Measurements from ENCODE around the gene HSPA4. TPM values are rescaled to one million over a fixed set of nuclear protein-coding genes. Genes with fewer than 3 reads are reported as not detected.

HSPA4 gene
- total and polyA plus RNA-seq, 4 donors, result 22.1 to 39.7 (median 31.9) TPM

DNA sequence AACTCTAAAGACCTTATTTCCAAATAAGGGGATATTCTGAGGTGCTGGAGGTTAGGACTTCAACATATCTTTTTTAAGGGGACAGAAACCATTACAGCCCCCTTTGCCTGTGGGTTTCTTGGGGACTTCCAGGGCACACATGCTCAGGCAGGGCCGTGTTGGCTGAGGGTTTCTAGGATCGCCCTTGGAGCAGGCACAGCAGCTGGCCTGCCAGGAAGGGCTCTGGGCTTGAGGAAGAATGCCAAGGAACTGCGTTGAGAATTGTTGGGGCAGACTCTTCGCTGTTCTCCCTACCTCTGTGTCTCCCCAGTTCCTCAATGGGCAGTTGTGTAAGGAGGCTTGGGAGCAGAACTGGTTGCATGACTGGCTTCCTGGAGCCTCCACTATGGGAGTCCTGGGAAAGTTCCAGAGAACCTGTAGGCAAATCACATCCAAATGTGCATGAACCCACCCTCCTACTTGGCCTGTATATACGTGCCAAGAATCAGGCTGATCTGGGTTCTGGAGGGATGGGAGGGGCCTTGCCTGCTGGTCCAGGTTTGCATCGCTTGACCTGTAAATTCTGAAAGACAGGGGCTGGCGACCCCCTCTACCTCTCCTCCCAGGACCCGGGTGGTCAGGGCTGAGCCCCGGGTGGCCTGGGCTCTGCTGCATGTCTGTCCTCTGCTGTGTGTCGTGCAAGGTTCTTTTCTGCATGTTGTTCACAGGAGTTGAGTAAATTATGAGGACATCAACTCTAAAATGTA, 65.5 kb downstream of the HSPA4 start (continued):
- TF ChIP-seq EGR1 (IDR thresholded peaks at IDR 0.05; ENCODE audit: low read depth in 2 of 2), result no peak
- TF ChIP-seq FOXA1 (IDR thresholded peaks at IDR 0.05), result no peak
- no peak for TF ChIP-seq NR2F2 (IDR thresholded peaks at IDR 0.05)

DNA sequence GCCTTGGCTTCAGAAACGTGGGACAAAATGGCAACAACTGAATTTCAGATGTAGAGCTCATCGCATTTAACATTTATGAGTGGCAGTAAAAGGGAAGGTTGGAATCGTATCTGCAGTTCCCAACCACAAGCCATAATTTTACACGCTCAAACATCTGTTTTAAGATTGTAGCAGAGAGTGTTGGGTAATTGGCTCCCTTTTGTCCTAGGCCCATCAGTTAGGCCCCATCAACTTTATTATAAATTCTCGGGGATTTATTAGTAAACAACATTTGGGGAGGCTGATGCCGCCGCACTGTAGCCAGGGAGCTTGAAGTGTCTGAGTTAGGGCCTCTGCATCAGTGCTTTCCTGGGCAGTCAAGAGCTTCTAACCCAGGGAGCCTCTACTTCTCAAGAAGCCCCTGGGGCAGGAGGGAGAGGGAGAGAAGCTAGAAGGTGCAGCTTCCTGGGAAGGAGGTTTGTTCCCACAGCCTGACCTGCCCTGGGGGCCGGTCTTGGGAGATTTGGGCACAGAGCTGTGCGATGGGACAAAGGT, 66.2 kb downstream of the HSPA4 start:
- H3K36me3 ChIP-seq (ENCODE audit: control insufficient read depth in 4 of 4, insufficient read depth in 3 of 4, low read depth in 1 of 4, low read length in 3 of 4), result no peaks in the 10 kb centered on the region
- H3K27me3 ChIP-seq (ENCODE audit: control insufficient read depth in 4 of 4, insufficient read depth in 4 of 4, low read length in 3 of 4), result no peaks in the 10 kb centered on the region
- no peak for TF ChIP-seq EGR1 (IDR thresholded peaks at IDR 0.05; ENCODE audit: low read depth in 2 of 2)
- no peak for TF ChIP-seq YY1 (IDR thresholded peaks at IDR 0.05)
- TF ChIP-seq SP1 (IDR thresholded peaks at IDR 0.05), result no peak
- no peak for TF ChIP-seq HNF4A (conservative IDR thresholded peaks at IDR 0.05)
- TF ChIP-seq GABPA (IDR thresholded peaks at IDR 0.05 in 1 of 2, conservative IDR thresholded peaks at IDR 0.05 in 1 of 2), result no peak
- TF ChIP-seq, protein P1, sequence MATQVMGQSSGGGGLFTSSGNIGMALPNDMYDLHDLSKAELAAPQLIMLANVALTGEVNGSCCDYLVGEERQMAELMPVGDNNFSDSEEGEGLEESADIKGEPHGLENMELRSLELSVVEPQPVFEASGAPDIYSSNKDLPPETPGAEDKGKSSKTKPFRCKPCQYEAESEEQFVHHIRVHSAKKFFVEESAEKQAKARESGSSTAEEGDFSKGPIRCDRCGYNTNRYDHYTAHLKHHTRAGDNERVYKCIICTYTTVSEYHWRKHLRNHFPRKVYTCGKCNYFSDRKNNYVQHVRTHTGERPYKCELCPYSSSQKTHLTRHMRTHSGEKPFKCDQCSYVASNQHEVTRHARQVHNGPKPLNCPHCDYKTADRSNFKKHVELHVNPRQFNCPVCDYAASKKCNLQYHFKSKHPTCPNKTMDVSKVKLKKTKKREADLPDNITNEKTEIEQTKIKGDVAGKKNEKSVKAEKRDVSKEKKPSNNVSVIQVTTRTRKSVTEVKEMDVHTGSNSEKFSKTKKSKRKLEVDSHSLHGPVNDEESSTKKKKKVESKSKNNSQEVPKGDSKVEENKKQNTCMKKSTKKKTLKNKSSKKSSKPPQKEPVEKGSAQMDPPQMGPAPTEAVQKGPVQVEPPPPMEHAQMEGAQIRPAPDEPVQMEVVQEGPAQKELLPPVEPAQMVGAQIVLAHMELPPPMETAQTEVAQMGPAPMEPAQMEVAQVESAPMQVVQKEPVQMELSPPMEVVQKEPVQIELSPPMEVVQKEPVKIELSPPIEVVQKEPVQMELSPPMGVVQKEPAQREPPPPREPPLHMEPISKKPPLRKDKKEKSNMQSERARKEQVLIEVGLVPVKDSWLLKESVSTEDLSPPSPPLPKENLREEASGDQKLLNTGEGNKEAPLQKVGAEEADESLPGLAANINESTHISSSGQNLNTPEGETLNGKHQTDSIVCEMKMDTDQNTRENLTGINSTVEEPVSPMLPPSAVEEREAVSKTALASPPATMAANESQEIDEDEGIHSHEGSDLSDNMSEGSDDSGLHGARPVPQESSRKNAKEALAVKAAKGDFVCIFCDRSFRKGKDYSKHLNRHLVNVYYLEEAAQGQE (IDR thresholded peaks at IDR 0.05), result no peak
- no peak for TF ChIP-seq HNF4G (IDR thresholded peaks at IDR 0.05)
- TF ChIP-seq, protein P2, sequence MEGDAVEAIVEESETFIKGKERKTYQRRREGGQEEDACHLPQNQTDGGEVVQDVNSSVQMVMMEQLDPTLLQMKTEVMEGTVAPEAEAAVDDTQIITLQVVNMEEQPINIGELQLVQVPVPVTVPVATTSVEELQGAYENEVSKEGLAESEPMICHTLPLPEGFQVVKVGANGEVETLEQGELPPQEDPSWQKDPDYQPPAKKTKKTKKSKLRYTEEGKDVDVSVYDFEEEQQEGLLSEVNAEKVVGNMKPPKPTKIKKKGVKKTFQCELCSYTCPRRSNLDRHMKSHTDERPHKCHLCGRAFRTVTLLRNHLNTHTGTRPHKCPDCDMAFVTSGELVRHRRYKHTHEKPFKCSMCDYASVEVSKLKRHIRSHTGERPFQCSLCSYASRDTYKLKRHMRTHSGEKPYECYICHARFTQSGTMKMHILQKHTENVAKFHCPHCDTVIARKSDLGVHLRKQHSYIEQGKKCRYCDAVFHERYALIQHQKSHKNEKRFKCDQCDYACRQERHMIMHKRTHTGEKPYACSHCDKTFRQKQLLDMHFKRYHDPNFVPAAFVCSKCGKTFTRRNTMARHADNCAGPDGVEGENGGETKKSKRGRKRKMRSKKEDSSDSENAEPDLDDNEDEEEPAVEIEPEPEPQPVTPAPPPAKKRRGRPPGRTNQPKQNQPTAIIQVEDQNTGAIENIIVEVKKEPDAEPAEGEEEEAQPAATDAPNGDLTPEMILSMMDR (IDR thresholded peaks at IDR 0.05; ENCODE audit: low read depth, low read length, missing input control), result no peak
- no peak for TF ChIP-seq TAF1 (conservative IDR thresholded peaks at IDR 0.05)
- TF ChIP-seq, protein P3, sequence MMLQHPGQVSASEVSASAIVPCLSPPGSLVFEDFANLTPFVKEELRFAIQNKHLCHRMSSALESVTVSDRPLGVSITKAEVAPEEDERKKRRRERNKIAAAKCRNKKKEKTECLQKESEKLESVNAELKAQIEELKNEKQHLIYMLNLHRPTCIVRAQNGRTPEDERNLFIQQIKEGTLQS (IDR thresholded peaks at IDR 0.05), result no peak
- TF ChIP-seq, protein P4, sequence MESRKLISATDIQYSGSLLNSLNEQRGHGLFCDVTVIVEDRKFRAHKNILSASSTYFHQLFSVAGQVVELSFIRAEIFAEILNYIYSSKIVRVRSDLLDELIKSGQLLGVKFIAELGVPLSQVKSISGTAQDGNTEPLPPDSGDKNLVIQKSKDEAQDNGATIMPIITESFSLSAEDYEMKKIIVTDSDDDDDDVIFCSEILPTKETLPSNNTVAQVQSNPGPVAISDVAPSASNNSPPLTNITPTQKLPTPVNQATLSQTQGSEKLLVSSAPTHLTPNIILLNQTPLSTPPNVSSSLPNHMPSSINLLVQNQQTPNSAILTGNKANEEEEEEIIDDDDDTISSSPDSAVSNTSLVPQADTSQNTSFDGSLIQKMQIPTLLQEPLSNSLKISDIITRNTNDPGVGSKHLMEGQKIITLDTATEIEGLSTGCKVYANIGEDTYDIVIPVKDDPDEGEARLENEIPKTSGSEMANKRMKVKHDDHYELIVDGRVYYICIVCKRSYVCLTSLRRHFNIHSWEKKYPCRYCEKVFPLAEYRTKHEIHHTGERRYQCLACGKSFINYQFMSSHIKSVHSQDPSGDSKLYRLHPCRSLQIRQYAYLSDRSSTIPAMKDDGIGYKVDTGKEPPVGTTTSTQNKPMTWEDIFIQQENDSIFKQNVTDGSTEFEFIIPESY (IDR thresholded peaks at IDR 0.05), result no peak
- no peak for TF ChIP-seq RAD21 (IDR thresholded peaks at IDR 0.05)
- no peak for TF ChIP-seq FOXA1 (IDR thresholded peaks at IDR 0.05)
- TF ChIP-seq JUND (IDR thresholded peaks at IDR 0.05), result no peak
- TF ChIP-seq RXRA (IDR thresholded peaks at IDR 0.05), result no peak
- no peak for TF ChIP-seq NR2F2 (IDR thresholded peaks at IDR 0.05)
- no peak overlapping the region for H3K4me3 ChIP-seq (ENCODE audit: low read depth in 1 of 3, low read length in 3 of 3)
- H3K27ac ChIP-seq (ENCODE audit: low read depth in 1 of 2, low read length in 2 of 2), result no peak overlapping the region
- 93% methylated on average over 9 of the region's 9 CpGs for WGBS
- no peak for DNase-seq (ENCODE audit: low spot score)
- H3K4me1 ChIP-seq (ENCODE audit: control insufficient read depth in 4 of 4, insufficient read depth in 4 of 4, low read length in 3 of 4), result no peaks in the 10 kb centered on the region
- H3K9ac ChIP-seq (ENCODE audit: low read depth in 1 of 2, low read length in 2 of 2), result no peak overlapping the region
- no peaks in the 10 kb centered on the region for H3K9me3 ChIP-seq (ENCODE audit: control insufficient read depth in 4 of 4, low read length in 3 of 4)

Measured in liver (tissue), 9 donors.